Measurements from ENCODE around the gene RNASE12.

The RNASE12 gene

DNA sequence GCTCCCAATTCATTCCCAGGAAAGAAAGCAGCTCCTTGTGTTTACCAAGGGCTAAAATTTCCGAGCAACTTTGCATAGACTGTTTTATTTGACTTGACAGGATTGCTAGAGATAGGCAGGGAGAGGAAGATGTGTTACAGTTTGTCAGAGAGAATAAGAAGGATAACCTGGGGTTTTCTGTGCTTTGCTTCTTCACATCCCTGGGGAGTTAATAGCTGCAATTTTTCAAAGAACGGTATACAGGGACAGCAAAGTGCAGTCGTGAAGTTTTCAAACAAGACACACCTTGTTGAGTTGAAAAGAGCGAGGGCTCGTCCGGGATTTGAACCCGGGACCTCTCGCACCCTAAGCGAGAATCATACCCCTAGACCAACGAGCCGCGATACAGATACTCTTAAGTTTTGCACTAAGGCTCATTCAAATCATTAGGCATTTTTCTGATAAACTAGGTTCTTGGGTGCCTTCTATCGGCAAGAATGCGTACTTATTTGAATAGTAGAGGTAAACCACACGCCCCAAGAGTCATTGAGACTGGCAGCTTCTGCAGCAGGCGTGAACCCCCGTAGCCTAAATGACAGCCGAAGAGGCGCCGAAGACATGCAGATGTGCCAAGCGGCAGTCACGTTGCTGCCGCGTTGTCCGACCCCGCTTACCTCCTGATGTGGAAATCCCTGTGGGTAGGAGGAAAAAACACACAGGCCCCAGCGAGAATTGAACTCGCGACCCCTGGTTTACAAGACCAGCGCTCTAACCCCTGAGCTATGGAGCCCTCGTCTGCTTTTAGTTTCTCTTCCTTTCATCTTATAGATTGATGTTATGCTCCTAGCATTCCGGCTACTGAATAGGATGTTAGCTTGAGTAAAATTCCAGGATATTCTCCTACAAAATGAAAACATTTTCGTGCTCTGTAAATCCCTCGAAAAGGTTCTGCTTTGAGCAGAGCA lies 22.2 kb upstream of the RNASE12 start:
- DNase-seq (ENCODE audit: low read depth), result peak; percentile 99
- TF ChIP-seq, protein P1, sequence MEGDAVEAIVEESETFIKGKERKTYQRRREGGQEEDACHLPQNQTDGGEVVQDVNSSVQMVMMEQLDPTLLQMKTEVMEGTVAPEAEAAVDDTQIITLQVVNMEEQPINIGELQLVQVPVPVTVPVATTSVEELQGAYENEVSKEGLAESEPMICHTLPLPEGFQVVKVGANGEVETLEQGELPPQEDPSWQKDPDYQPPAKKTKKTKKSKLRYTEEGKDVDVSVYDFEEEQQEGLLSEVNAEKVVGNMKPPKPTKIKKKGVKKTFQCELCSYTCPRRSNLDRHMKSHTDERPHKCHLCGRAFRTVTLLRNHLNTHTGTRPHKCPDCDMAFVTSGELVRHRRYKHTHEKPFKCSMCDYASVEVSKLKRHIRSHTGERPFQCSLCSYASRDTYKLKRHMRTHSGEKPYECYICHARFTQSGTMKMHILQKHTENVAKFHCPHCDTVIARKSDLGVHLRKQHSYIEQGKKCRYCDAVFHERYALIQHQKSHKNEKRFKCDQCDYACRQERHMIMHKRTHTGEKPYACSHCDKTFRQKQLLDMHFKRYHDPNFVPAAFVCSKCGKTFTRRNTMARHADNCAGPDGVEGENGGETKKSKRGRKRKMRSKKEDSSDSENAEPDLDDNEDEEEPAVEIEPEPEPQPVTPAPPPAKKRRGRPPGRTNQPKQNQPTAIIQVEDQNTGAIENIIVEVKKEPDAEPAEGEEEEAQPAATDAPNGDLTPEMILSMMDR (conservative IDR thresholded peaks at IDR 0.05; ENCODE audit: low read length), result peak; percentile 72
- peak overlapping the region; percentile 65 for H3K4me3 ChIP-seq (ENCODE audit: low read length)

DNA sequence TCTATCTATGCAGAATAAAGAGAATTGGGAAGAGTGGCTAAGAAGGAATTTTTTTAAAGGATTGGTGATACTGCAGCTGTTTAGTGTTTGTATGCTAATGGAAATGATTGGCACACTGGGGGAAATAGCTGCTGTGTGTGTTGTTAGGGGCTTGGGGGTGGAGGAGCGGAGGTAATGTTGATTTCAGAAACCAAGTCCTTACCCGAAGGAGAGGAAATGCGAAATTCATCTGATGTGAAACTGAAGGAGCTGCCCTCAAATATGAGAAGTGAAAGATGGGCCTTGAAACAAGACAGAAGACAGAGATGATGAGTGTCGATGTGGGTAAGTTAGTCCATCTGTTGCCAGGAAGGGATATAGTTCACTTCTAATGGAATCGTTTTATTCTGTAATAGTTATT lies 21.2 kb upstream of the RNASE12 start:
- DNase-seq (ENCODE audit: low read depth), result no peak
- TF ChIP-seq, protein P1 (conservative IDR thresholded peaks at IDR 0.05; ENCODE audit: low read length), result no peak
- no peak overlapping the region for H3K4me3 ChIP-seq (ENCODE audit: low read length)

DNA sequence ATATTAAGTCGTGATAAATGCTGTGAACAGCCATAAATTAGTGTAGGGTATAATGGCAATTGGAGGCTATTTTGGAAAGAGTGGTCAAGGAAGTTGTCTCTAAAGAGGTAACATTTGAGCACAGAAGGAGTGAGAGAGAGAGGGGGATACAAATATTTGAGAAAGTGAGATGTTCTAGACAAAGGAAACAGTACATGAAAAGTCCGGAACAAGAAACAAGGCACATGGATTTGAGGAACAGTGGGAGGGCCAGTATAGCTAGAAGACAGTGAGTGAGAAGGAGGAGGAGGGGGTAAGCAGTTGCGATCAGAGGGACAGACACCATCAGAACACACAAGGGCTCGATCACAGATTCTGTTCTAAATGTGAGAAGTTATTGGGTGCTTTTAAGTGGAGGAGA lies 20.1 kb upstream of the RNASE12 start:
- DNase-seq (ENCODE audit: low read depth), result no peak
- TF ChIP-seq, protein P1 (conservative IDR thresholded peaks at IDR 0.05; ENCODE audit: low read length), result no peak
- H3K4me3 ChIP-seq (ENCODE audit: low read length), result no peak overlapping the region

DNA sequence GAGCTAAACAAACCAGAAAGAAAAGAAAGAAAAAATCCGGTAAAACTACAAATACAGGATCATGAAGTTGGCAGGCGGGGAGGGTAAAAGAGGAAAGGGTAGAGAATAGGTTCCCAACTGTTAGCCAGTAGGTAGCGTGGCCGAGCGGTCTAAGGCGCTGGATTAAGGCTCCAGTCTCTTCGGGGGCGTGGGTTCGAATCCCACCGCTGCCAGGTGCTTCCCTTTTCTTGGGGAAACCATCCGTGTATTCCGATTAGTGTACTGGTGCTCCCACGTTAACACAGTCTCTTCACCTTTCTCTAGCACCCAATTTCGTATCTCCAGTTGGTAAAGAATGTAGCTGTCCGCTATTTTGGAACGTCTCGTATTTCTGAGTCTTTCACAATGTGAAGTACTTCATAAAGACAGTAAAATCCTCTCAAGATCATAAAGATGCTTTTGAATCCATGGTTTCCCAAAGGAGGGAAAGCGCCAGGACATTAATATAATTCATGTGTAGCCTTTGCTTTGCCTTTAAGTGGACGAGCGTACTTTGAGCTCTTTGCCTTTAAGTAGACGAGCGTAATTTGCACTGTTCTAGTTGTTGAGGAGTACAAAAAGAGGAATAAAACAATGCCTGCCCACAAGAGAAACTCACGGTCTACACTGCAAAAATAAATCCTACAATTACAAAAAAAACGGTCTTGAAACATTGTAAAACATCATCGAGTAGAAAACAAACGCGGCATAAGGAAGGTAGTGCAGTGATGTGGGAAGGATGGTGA lies 19.0 kb upstream of the RNASE12 start:
- peak; percentile 80 for DNase-seq (ENCODE audit: low read depth)
- TF ChIP-seq, protein P1 (conservative IDR thresholded peaks at IDR 0.05; ENCODE audit: low read length), result no peak
- H3K4me3 ChIP-seq (ENCODE audit: low read length), result peak overlapping the region; percentile 87

DNA sequence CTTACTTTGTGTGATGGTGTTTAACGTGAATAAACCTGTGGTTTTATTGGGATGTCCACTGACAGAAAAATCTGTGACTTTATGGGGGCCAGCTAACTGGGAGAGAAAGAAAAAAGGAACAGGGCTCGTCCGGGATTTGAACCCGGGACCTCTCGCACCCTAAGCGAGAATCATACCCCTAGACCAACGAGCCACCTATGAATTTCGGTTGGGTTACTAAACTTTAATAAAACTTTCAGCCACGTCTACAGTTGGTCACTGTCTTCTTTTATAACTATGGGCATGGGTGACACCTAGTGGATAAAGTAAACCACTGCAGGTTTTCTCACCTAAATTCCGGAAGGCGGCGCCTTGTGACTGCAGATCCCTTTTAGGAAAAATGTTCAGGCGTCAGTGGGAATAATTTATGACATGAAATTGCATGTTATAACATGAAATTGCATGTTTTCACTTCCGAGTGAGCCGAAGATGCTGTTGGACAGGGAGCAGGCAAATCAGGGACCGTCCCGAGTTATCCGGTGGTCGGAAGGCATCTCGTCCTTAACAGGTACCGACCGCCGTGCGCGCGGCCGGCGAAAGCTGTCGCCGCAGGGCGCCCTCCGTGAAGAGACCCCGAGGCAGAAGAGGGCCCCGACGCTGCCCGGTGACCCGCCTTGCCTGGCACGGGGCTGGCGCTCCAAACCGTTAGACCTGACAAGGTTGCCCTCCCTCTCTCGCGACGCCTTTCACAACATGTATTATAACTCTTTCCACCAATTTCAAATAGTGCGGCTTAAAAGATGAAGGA lies 18.2 kb upstream of the RNASE12 start:
- peak overlapping the region; percentile 87 for H3K4me3 ChIP-seq (ENCODE audit: low read length)
- TF ChIP-seq, protein P1 (conservative IDR thresholded peaks at IDR 0.05; ENCODE audit: low read length), result peak; percentile 97
- DNase-seq (ENCODE audit: low read depth), result peak; percentile 83

DNA sequence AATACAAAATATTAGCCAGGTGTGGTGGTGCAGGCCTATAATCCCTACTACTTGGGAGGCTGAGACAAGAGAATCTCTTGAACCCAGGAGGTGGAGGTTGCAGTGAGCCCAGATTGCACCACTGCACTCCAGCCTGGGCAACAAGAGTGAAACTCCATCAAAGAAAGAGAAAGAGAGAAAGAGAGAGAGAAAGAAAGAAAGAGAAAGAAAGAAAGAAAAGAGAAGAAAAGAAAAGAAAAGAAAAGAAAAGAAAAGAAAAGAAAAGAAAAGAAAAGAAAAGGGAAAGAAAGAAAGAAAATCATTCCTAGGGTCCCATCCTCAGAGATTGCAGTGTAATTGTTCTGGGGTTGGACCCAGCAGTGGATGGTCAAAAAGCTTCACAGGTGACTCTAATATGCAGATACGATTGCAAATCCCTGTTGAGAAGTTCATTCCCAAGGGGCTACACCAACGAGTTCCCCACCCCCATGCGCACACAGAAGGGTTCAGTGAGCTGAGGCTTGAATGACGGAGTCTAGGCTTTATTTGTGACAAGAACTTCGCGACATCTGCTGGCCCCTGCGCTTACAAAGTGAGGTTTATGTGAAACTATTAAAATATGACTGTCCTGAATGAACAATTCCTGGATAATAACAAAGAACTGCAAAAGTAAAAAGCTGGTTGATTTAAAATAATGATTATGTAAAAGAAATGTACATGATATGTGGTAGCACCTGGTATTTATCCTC lies 17.4 kb upstream of the RNASE12 start:
- DNase-seq (ENCODE audit: low read depth), result no peak
- no peak overlapping the region for H3K4me3 ChIP-seq (ENCODE audit: low read length)
- TF ChIP-seq, protein P1 (conservative IDR thresholded peaks at IDR 0.05; ENCODE audit: low read length), result no peak

All from AG10803 (cell line).